ENCODE results near the gene ISOC2. TPM values are rescaled to one million over a fixed set of nuclear protein-coding genes. Genes with fewer than 3 reads are reported as not detected.
"Not testable (repeated sequence)": the region's sequence is repeated elsewhere in the genome, so short reads cannot be mapped to it uniquely, and the experiment has no call there.

ISOC2 gene
- total RNA-seq, 1 donor from 2014 or later, result 58.8 TPM

DNA sequence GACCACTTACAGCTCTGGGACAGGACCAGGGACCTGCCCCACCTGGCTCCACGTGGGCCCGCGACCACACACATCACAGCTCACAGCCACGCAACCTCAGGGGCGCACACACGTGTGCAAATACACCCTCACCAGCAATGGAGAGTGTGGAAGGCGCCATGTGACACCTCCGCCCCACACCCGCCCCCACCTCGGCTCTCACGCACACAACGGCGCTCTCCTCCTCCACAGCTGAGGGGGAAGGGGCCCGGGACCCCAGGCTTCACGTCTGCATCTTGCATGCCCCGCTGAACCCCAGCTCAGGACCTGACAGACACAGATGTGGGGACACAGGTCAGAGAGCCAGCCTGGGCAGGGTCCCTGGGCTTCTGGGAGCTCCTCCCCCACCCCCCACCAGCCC is 12.0 kb downstream of the ISOC2 start:
- no peak overlapping the region for H3K27ac Mint-ChIP-seq (ENCODE audit: unreplicated experiment)
- Histone ChIP-seq H3K79me2 (ENCODE audit: insufficient read depth, low read length) (no peaks in the 10 kb centered on the region), H3K4me3 (ENCODE audit: insufficient read depth, low read depth, low read length) (no peak overlapping the region), H3K4me1 (ENCODE audit: insufficient read depth, low read length) (no peaks in the 10 kb centered on the region), H3K27me3 (ENCODE audit: insufficient read depth, low read length) (peaks cover 32% of the 10 kb centered on the region), H3K4me2 (ENCODE audit: low read length) (no peak overlapping the region), H3K36me3 (ENCODE audit: insufficient read depth, low read length) (no peaks in the 10 kb centered on the region), H4K20me1 (ENCODE audit: insufficient read depth, low read length) (peaks cover 15% of the 10 kb centered on the region), H3K27ac (ENCODE audit: low read depth, low read length) (no peak overlapping the region), H2AFZ (ENCODE audit: low read depth, low read length) (no peak overlapping the region), H3K9ac (ENCODE audit: low read length) (no peak overlapping the region), H3K9me3 (ENCODE audit: insufficient read depth, low read depth, low read length) (no peaks in the 10 kb centered on the region)
- TF ChIP-seq EZH2 (IDR thresholded peaks at IDR 0.05; ENCODE audit: insufficient read depth, low read length), result no peak
- TF ChIP-seq, protein P1, sequence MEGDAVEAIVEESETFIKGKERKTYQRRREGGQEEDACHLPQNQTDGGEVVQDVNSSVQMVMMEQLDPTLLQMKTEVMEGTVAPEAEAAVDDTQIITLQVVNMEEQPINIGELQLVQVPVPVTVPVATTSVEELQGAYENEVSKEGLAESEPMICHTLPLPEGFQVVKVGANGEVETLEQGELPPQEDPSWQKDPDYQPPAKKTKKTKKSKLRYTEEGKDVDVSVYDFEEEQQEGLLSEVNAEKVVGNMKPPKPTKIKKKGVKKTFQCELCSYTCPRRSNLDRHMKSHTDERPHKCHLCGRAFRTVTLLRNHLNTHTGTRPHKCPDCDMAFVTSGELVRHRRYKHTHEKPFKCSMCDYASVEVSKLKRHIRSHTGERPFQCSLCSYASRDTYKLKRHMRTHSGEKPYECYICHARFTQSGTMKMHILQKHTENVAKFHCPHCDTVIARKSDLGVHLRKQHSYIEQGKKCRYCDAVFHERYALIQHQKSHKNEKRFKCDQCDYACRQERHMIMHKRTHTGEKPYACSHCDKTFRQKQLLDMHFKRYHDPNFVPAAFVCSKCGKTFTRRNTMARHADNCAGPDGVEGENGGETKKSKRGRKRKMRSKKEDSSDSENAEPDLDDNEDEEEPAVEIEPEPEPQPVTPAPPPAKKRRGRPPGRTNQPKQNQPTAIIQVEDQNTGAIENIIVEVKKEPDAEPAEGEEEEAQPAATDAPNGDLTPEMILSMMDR (IDR thresholded peaks at IDR 0.05; ENCODE audit: insufficient read depth, low read depth, low read length), result no peak
- H3K36me3 Mint-ChIP-seq (ENCODE audit: low read depth, unreplicated experiment), result peaks cover 2% of the 10 kb centered on the region
- no peak for DNase-seq (ENCODE audit: low read depth)
- no peak overlapping the region for H3K4me3 Mint-ChIP-seq (ENCODE audit: unreplicated experiment)
- H3K4me1 Mint-ChIP-seq (ENCODE audit: low read depth, unreplicated experiment), result no peaks in the 10 kb centered on the region
- no peak for FAIRE-seq
- H3K9me3 Mint-ChIP-seq (ENCODE audit: unreplicated experiment), result peaks cover 3% of the 10 kb centered on the region
- peaks cover 35% of the 10 kb centered on the region for H3K27me3 Mint-ChIP-seq (ENCODE audit: low read depth, unreplicated experiment)

DNA sequence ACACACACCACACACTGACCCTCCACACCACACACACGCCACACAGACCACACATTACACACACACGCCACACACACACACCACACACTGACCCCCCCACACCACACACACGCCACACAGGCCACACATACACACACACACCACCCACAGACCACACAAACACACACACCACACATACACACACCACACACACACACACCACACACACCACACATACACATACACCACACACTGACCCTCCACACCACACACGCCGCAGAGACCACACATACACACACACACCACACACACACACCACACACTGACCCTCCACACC is 13.3 kb downstream of the ISOC2 start:
- not testable (repeated sequence) for H3K79me2 ChIP-seq (ENCODE audit: insufficient read depth, low read length); H3K9me3 ChIP-seq (ENCODE audit: insufficient read depth, low read depth, low read length); H4K20me1 ChIP-seq (ENCODE audit: insufficient read depth, low read length); H2AFZ ChIP-seq (ENCODE audit: low read depth, low read length); H3K27ac Mint-ChIP-seq (ENCODE audit: unreplicated experiment); DNase-seq (ENCODE audit: low read depth); H3K4me1 ChIP-seq (ENCODE audit: insufficient read depth, low read length); H3K4me3 Mint-ChIP-seq (ENCODE audit: unreplicated experiment); H3K4me3 ChIP-seq (ENCODE audit: insufficient read depth, low read depth, low read length); H3K9ac ChIP-seq (ENCODE audit: low read length); H3K36me3 Mint-ChIP-seq (ENCODE audit: low read depth, unreplicated experiment); H3K9me3 Mint-ChIP-seq (ENCODE audit: unreplicated experiment); H3K4me1 Mint-ChIP-seq (ENCODE audit: low read depth, unreplicated experiment); H3K4me2 ChIP-seq (ENCODE audit: low read length); H3K36me3 ChIP-seq (ENCODE audit: insufficient read depth, low read length); FAIRE-seq; H3K27ac ChIP-seq (ENCODE audit: low read depth, low read length)
- peaks cover 44% of the 10 kb centered on the region for H3K27me3 ChIP-seq (ENCODE audit: insufficient read depth, low read length)
- H3K27me3 Mint-ChIP-seq (ENCODE audit: low read depth, unreplicated experiment), result peaks cover 44% of the 10 kb centered on the region

DNA sequence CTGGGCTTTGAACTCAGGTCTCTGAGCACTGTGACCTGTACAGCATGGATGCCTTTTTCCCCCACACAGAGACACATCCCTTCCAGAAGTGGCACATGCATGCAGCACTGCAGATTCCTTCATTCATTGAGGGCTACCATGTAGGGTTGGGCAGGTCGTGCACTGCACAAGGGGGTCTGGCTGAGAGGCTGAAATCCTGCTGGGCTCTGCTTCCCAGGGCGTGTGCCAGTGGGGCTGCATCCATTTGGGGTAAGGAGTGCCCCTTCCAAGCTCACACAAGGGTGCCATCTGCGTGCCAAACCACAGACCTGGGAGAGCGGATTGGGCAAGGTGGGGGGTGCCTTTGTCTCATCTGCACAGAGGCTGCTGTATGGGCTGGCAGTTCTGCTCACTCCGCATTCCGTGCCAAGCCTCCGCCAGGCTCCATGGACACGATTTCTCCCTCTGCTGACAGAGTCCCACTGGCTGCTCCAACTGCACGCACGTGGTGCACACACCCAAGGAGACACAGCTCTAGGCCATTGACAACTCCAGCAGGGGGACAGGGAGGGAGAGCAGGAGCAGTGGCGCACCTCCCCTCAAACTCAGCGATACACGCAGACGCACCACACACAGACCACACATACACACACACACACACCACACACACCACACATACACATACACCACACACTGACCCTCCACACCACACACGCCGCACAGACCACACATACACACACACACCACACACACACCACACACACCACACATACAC is 13.8 kb downstream of the ISOC2 start:
- H3K27me3 ChIP-seq (ENCODE audit: insufficient read depth, low read length), result peaks cover 44% of the 10 kb centered on the region

More for the DNA sequence above, 13.8 kb downstream of the ISOC2 start:
- H2AFZ ChIP-seq (ENCODE audit: low read depth, low read length), result no peak overlapping the region
- H3K4me1 Mint-ChIP-seq (ENCODE audit: low read depth, unreplicated experiment), result no peaks in the 10 kb centered on the region
- no peak for DNase-seq (ENCODE audit: low read depth)
- no peak overlapping the region for H3K4me2 ChIP-seq (ENCODE audit: low read length)
- TF ChIP-seq EZH2 (IDR thresholded peaks at IDR 0.05; ENCODE audit: insufficient read depth, low read length), result no peak
- TF ChIP-seq, protein P1 (IDR thresholded peaks at IDR 0.05; ENCODE audit: insufficient read depth, low read depth, low read length), result no peak
- FAIRE-seq, result no peak
- no peaks in the 10 kb centered on the region for H3K79me2 ChIP-seq (ENCODE audit: insufficient read depth, low read length)
- H3K36me3 Mint-ChIP-seq (ENCODE audit: low read depth, unreplicated experiment), result no peaks in the 10 kb centered on the region
- peaks cover 48% of the 10 kb centered on the region for H3K27me3 Mint-ChIP-seq (ENCODE audit: low read depth, unreplicated experiment)
- H3K4me3 ChIP-seq (ENCODE audit: insufficient read depth, low read depth, low read length), result no peak overlapping the region
- no peaks in the 10 kb centered on the region for H3K9me3 Mint-ChIP-seq (ENCODE audit: unreplicated experiment)
- no peak overlapping the region for H3K9ac ChIP-seq (ENCODE audit: low read length)
- H3K27ac ChIP-seq (ENCODE audit: low read depth, low read length), result no peak overlapping the region
- no peak overlapping the region for H3K27ac Mint-ChIP-seq (ENCODE audit: unreplicated experiment)
- no peaks in the 10 kb centered on the region for H3K4me1 ChIP-seq (ENCODE audit: insufficient read depth, low read length)
- no peaks in the 10 kb centered on the region for H3K36me3 ChIP-seq (ENCODE audit: insufficient read depth, low read length)
- no peaks in the 10 kb centered on the region for H4K20me1 ChIP-seq (ENCODE audit: insufficient read depth, low read length)
- H3K4me3 Mint-ChIP-seq (ENCODE audit: unreplicated experiment), result no peak overlapping the region
- no peaks in the 10 kb centered on the region for H3K9me3 ChIP-seq (ENCODE audit: insufficient read depth, low read depth, low read length)

Data from astrocyte (in vitro differentiated cells and primary cell).